Right lobe of liver (tissue), 6 donors: Measurements from ENCODE around the gene SLC25A52. TPM values are rescaled to one million over a fixed set of nuclear protein-coding genes. Genes with fewer than 3 reads are reported as not detected.

Experiments
- ATAC-seq, 4 donors: fragments of 200-7000 bp; cut with Tn5 transposase; one replicate each; pipeline ENCODE4 v1.9.1; 2020; ENCODE audit warnings: mild to moderate bottlenecking in 4 of 4, moderate library complexity in 4 of 4
- DNase-seq, 3 donors: peaks; one replicate each; pipeline ENCODE4 v3.0.0-alpha.2; 2020
- H3K27ac ChIP-seq, 3 donors: fragments of 200-600 bp; one replicate each; pipeline ENCODE4 v1.8.0; 2022
- H3K27me3 ChIP-seq, 2 donors: fragments of 200-600 bp; one replicate each; pipeline ENCODE4 v1.8.0; 2022
- H3K36me3 ChIP-seq, 4 donors: fragments of 200-600 bp; sonication (generic) in 1 of 4; one replicate each; pipeline versions ENCODE4 v1.5.1 to v1.8.0; 2017 to 2022; ENCODE audit warnings: control low read depth in 1 of 4
- H3K4me1 ChIP-seq, 4 donors: fragments of 200-600 bp; sonication (generic) in 1 of 4; one replicate each; pipeline versions ENCODE4 v1.5.1 to v1.8.0; 2017 to 2022; ENCODE audit warnings: control low read depth in 1 of 4
- H3K4me3 ChIP-seq, 3 donors: fragments of 200-600 bp; one replicate each; pipeline ENCODE4 v1.8.0; 2022
- H3K9me3 ChIP-seq, 4 donors: fragments of 200-600 bp; sonication (generic) in 1 of 4; one replicate each; pipeline versions ENCODE4 v1.5.1 to v1.8.0; 2017 to 2022; ENCODE audit warnings: control low read depth in 1 of 4
- CTCF ChIP-seq, 4 donors: fragments of 200-600 bp in 3 of 4; fragments of 450-650 bp in 1 of 4; IDR thresholded peaks; one replicate each; pipeline versions ENCODE4 v1.5.1 to v1.8.0; 2016 to 2022; ENCODE audit warnings: antibody characterized with exemption in 4 of 4, mild to moderate bottlenecking in 2 of 4
- POLR2A ChIP-seq: fragments of 450-650 bp; IDR thresholded peaks from one replicate; pipeline ENCODE4 v1.6.1; 2017; ENCODE audit warnings: antibody characterized with exemption, mild to moderate bottlenecking
- WGBS: methylation state at CpG from one replicate; pipeline ENCODE4 v1.1.6; 2018; ENCODE audit warnings: low coverage, low lambda C conversion rate; ENCODE audit not compliant: insufficient coverage; ENCODE audit errors: missing lambda C conversion rate; 5-methylcytosine and 5-hydroxymethylcytosine counted together
- intact Hi-C, 2 donors: fragments of 100-400 bp; cut with DNase I; formaldehyde crosslinking; loops; one replicate each; pipeline versions ENCODE4 v1.11.2 to v1.14.1; 2022
- total RNA-seq, 6 experiments: library from RNA; depleted of rRNA in 2 of 6; stranded (reverse); fragments of >200 nt in 2 of 6; fragmentation: NEBNext Ultra II Directional in 3 of 6; extraction: Animal tissue kit (Norgen Biotek cat#: 25700) in 3 of 6; gene quantifications; one replicate each; pipeline versions ENCODE4 v1.1.0 to v1.2.4, GENCODE V29; 2016 to 2023
- donor health status: DM: no; HTN: yes; CAD: no.
- donor health status: DM: no; HTN: no; CAD: no.
- donor health status: DM: no; HTN: no; CAD: no.
- donor health status: DM: no; HTN: yes; CAD: no.
- donor health status: DM: no; HTN: yes; CAD: no.

SLC25A52 gene
- total RNA-seq, 6 experiments from 2014 or later = not detected

- H3K36me3 ChIP-seq = no peaks in the 10 kb centered on the region
- DNase-seq = no peak
- TF ChIP-seq POLR2A (peak; percentile 3), CTCF (IDR thresholded peaks at IDR 0.05) (no peak)
- H3K9me3 ChIP-seq = no peaks in the 10 kb centered on the region
- peaks cover 0 to 8% (median 2%) of the 10 kb centered on the region in 4 donors for H3K4me1 ChIP-seq
- H3K4me3 ChIP-seq = peak overlapping the region in 2 of 3 donors; percentile 36 to 42
- intact Hi-C loops = no loop called here
- WGBS = 22% methylated on average over 2 of the region's 2 CpGs
- H3K27ac ChIP-seq = peak overlapping the region; percentile 5 to 85 (median 55)
- no peak for ATAC-seq
- H3K27me3 ChIP-seq = no peaks in the 10 kb centered on the region
Measured at GRCh38 chr18:31774477-31774785, 13.8 kb upstream of the SLC25A52 start.

GRCh38 chr18:31773774-31774476, 13.2 kb upstream of the SLC25A52 start:
- no peaks in the 10 kb centered on the region for H3K27me3 ChIP-seq
- intact Hi-C loops = no loop called here
- 26% methylated on average over 8 of the region's 9 CpGs for WGBS
- H3K9me3 ChIP-seq = no peaks in the 10 kb centered on the region
- H3K27ac ChIP-seq = peak overlapping the region; percentile 5 to 85 (median 55)
- ATAC-seq (peak; percentile 95 to 99 (median 98)), DNase-seq (peak in 1 of 3 donors; percentile 58)
- no peaks in the 10 kb centered on the region for H3K36me3 ChIP-seq
- peak overlapping the region in 2 of 3 donors; percentile 36 to 42 for H3K4me3 ChIP-seq
- H3K4me1 ChIP-seq = peaks cover 0 to 8% (median 2%) of the 10 kb centered on the region in 4 donors
- TF ChIP-seq POLR2A (peak; percentile 14), CTCF (IDR thresholded peaks at IDR 0.05) (no peak)

GRCh38 chr18:31772699-31773098, 12.0 kb upstream of the SLC25A52 start:
- Histone ChIP-seq H3K4me1 (peaks cover 0 to 8% (median 2%) of the 10 kb centered on the region in 4 donors), H3K27ac (no peak overlapping the region), H3K36me3 (no peaks in the 10 kb centered on the region), H3K27me3 (no peaks in the 10 kb centered on the region), H3K4me3 (no peak overlapping the region), H3K9me3 (no peaks in the 10 kb centered on the region)
- no peak for ATAC-seq
- no peak for DNase-seq
- 81% methylated on average over 3 of the region's 3 CpGs for WGBS
- intact Hi-C loops = no loop called here
- TF ChIP-seq POLR2A (no peak), CTCF (IDR thresholded peaks at IDR 0.05) (no peak)

- Histone ChIP-seq H3K36me3 (no peaks in the 10 kb centered on the region), H3K27ac (no peak overlapping the region), H3K4me1 (no peaks in the 10 kb centered on the region), H3K9me3 (no peaks in the 10 kb centered on the region), H3K27me3 (no peaks in the 10 kb centered on the region), H3K4me3 (no peak overlapping the region)
- ATAC-seq (no peak), DNase-seq (no peak)
- 45% methylated on average over 3 of the region's 3 CpGs for WGBS
- intact Hi-C loops = no loop called here
- no peak for TF ChIP-seq CTCF (IDR thresholded peaks at IDR 0.05)
- no peak for TF ChIP-seq POLR2A
Measured at GRCh38 chr18:31750273-31750672, 10.4 kb downstream of the SLC25A52 start.
